H9 (cell line): ENCODE results near the gene FBXL22. TPM values are rescaled to one million over a fixed set of nuclear protein-coding genes. Genes with fewer than 3 reads are reported as not detected.

Experiments
- DNase-seq: peaks from one replicate; pipeline ENCODE4 v3.0.0-alpha.2; 2017
- H2AFZ ChIP-seq: one replicate; pipeline ENCODE4 v1.6.1; 2013; ENCODE audit warnings: mild to moderate bottlenecking, low read length, control low read depth, moderate library complexity
- H2AK5ac ChIP-seq: 2 replicates; pipeline ENCODE4 v1.6.1; 2013; ENCODE audit warnings: low read length, control low read depth, mixed read lengths; ENCODE audit not compliant: insufficient read length
- H2BK120ac ChIP-seq: one replicate; pipeline ENCODE4 v1.6.1; 2013; ENCODE audit warnings: low read depth, mild to moderate bottlenecking, low read length, control low read depth, inconsistent platforms; ENCODE audit not compliant: poor library complexity, severe bottlenecking
- H2BK12ac ChIP-seq: 2 replicates; pipeline ENCODE4 v1.6.1; 2013; ENCODE audit warnings: low read length, control low read depth, mixed read lengths, low read depth; ENCODE audit not compliant: insufficient read length
- H2BK15ac ChIP-seq: 2 replicates; pipeline ENCODE4 v1.6.1; 2013; ENCODE audit warnings: low read depth, low read length, control low read depth
- H2BK20ac ChIP-seq: one replicate; pipeline ENCODE4 v1.6.1; 2013; ENCODE audit warnings: low read depth, mild to moderate bottlenecking, low read length, control low read depth, inconsistent platforms; ENCODE audit not compliant: poor library complexity, severe bottlenecking
- H2BK5ac ChIP-seq: 2 replicates; pipeline ENCODE4 v1.6.1; 2013; ENCODE audit warnings: low read length, control low read depth, mixed read lengths; ENCODE audit not compliant: insufficient read length
- H3K14ac ChIP-seq: 2 replicates; pipeline ENCODE4 v1.6.1; 2013; ENCODE audit warnings: low read length, control low read depth; ENCODE audit not compliant: insufficient read depth
- H3K18ac ChIP-seq: 2 replicates; pipeline ENCODE4 v1.6.1; 2013; ENCODE audit warnings: low read depth, mild to moderate bottlenecking, mixed read lengths, low read length, control low read depth; ENCODE audit not compliant: insufficient read length
- H3K23ac ChIP-seq: 2 replicates; pipeline ENCODE4 v1.6.1; 2013; ENCODE audit warnings: low read length, control low read depth, mixed read lengths, low read depth; ENCODE audit not compliant: insufficient read length
- H3K23me2 ChIP-seq: 2 replicates; pipeline ENCODE4 v1.6.1; 2013; ENCODE audit warnings: low read depth, mild to moderate bottlenecking, mixed read lengths, low read length, control low read depth; ENCODE audit not compliant: insufficient read length, poor library complexity, severe bottlenecking
- H3K27ac ChIP-seq: 2 replicates; pipeline ENCODE4 v1.5.1; 2013; ENCODE audit warnings: low read length, control low read depth, mixed read lengths, low read depth; ENCODE audit not compliant: insufficient read length
- H3K27me3 ChIP-seq: 2 replicates; pipeline ENCODE4 v1.6.1; 2013; ENCODE audit warnings: low read length, control low read depth, inconsistent platforms; ENCODE audit not compliant: insufficient read depth
- H3K4ac ChIP-seq: 2 replicates; pipeline ENCODE4 v1.6.1; 2013; ENCODE audit warnings: low read depth, mild to moderate bottlenecking, control low read depth, inconsistent platforms, low read length, moderate library complexity
- H3K4me1 ChIP-seq: 2 replicates; pipeline ENCODE4 v1.6.1; 2013; ENCODE audit warnings: low read length, control low read depth, inconsistent platforms; ENCODE audit not compliant: insufficient read depth
- H3K4me2 ChIP-seq: 2 replicates; pipeline ENCODE4 v1.6.1; 2013; ENCODE audit warnings: low read length, control low read depth, mixed read lengths; ENCODE audit not compliant: insufficient read length, insufficient read depth
- H3K56ac ChIP-seq: 2 replicates; pipeline ENCODE4 v1.6.1; 2013; ENCODE audit warnings: low read depth, mild to moderate bottlenecking, mixed read lengths, low read length, control low read depth; ENCODE audit not compliant: insufficient read length
- H3K79me1 ChIP-seq: 2 replicates; pipeline ENCODE4 v1.6.1; 2013; ENCODE audit warnings: low read depth, mild to moderate bottlenecking, moderate library complexity, low read length, control low read depth, inconsistent platforms; ENCODE audit not compliant: insufficient read depth, poor library complexity, severe bottlenecking
- H3K79me2 ChIP-seq: 2 replicates; pipeline ENCODE4 v1.6.1; 2013; ENCODE audit warnings: low read length, control low read depth, inconsistent platforms; ENCODE audit not compliant: insufficient read depth
- H3K9ac ChIP-seq: 2 replicates; pipeline ENCODE4 v1.6.1; 2013; ENCODE audit warnings: low read length, control low read depth, mixed read lengths; ENCODE audit not compliant: insufficient read length; ENCODE audit errors: extremely low read depth
- H3K9me3 ChIP-seq: one replicate; pipeline ENCODE4 v1.6.1; 2013; ENCODE audit warnings: low read depth, low read length, inconsistent platforms; ENCODE audit not compliant: control insufficient read depth
- H3T11ph ChIP-seq: one replicate; pipeline ENCODE4 v1.6.1; 2013; ENCODE audit warnings: mild to moderate bottlenecking, low read length, control low read depth, inconsistent platforms
- H4K20me1 ChIP-seq: one replicate; pipeline ENCODE4 v1.6.1; 2013; ENCODE audit not compliant: control insufficient read depth, insufficient read length, insufficient read depth
- H4K5ac ChIP-seq: 2 replicates; pipeline ENCODE4 v1.6.1; 2013; ENCODE audit warnings: low read depth, mild to moderate bottlenecking, mixed read lengths, low read length, control low read depth; ENCODE audit not compliant: insufficient read length
- H4K8ac ChIP-seq: replicated peaks from 2 replicates; pipeline ENCODE4 v1.6.1; 2013; ENCODE audit warnings: low read length, control low read depth, mixed read lengths, low read depth; ENCODE audit not compliant: insufficient read length
- H4K91ac ChIP-seq: 2 replicates; pipeline ENCODE4 v1.6.1; 2013; ENCODE audit warnings: low read depth, mild to moderate bottlenecking, moderate library complexity, mixed read lengths, low read length, control low read depth; ENCODE audit not compliant: insufficient read length
- H3K27ac Mint-ChIP-seq, 3 experiments: 2 replicates in 2 of 3; 3 replicates in 1 of 3; pipeline ENCODE4 v1.8.0; 2020 to 2021; ENCODE audit warnings: mixed read lengths in 3 of 3, mild to moderate bottlenecking in 1 of 3, moderate library complexity in 1 of 3
- H3K27me3 Mint-ChIP-seq: 2 replicates; pipeline ENCODE4 v1.8.0; 2021; ENCODE audit warnings: low read depth, mild to moderate bottlenecking, moderate library complexity, mixed read lengths
- H3K36me3 Mint-ChIP-seq, 3 experiments: 2 replicates in 2 of 3; 3 replicates in 1 of 3; pipeline ENCODE4 v1.8.0; 2020 to 2021; ENCODE audit warnings: low read depth in 3 of 3, mixed read lengths in 3 of 3; ENCODE audit not compliant: insufficient read depth in 1 of 3
- H3K4me1 Mint-ChIP-seq, 2 experiments: 2 replicates each; pipeline ENCODE4 v1.8.0; 2020; ENCODE audit warnings: mixed read lengths in 2 of 2
- H3K4me3 Mint-ChIP-seq, 2 experiments: 2 replicates in 1 of 2; 3 replicates in 1 of 2; pipeline ENCODE4 v1.8.0; 2020 to 2021; ENCODE audit warnings: mild to moderate bottlenecking in 2 of 2, mixed read lengths in 2 of 2, moderate library complexity in 1 of 2
- H3K9me3 Mint-ChIP-seq, 2 experiments: 2 replicates in 1 of 2; 3 replicates in 1 of 2; pipeline ENCODE4 v1.8.0; 2020; ENCODE audit warnings: mild to moderate bottlenecking in 2 of 2, mixed read lengths in 2 of 2, moderate library complexity in 1 of 2
- CTCF ChIP-seq: fragments of 200-600 bp; sonication (generic); conservative IDR thresholded peaks from 3 replicates; pipeline ENCODE4 v1.8.0; 2021; ENCODE audit warnings: antibody characterized with exemption, mild to moderate bottlenecking
- WGBS: extraction: QIAGEN DNeasy Blood & Tissue Kit; methylation state at CpG from one replicate; pipeline ENCODE4 v1.1.7; 2013; ENCODE audit warnings: missing lambda C conversion rate, low lambda C conversion rate, mixed read lengths; ENCODE audit not compliant: insufficient read length; ENCODE audit errors: extremely low coverage; 5-methylcytosine and 5-hydroxymethylcytosine counted together
- total RNA-seq: library from RNA; stranded (reverse); gene quantifications from 2 replicates; pipeline ENCODE4 v1.2.1, GENCODE V29; 2021

Gene FBXL22
- total RNA-seq, 1 experiment from 2014 or later, result 0.52 TPM

- Histone ChIP-seq H2BK120ac (no peak overlapping the region), H3K9me3 (no peaks in the 10 kb centered on the region), H2AFZ (no peak overlapping the region), H3K79me2 (no peaks in the 10 kb centered on the region), H3K14ac (no peak overlapping the region), H2BK12ac (no peak overlapping the region), H3K56ac (no peak overlapping the region), H3T11ph (no peak overlapping the region), H3K4me1 (peaks cover 11% of the 10 kb centered on the region), H3K4ac (no peak overlapping the region), H2BK5ac (no peak overlapping the region), H4K91ac (no peak overlapping the region), H3K27ac (no peak overlapping the region), H3K9ac (no peak overlapping the region), H4K8ac (no peak overlapping the region), H2BK15ac (no peak overlapping the region), H3K27me3 (no peaks in the 10 kb centered on the region), H2BK20ac (no peak overlapping the region), H3K23me2 (no peaks in the 10 kb centered on the region), H4K20me1 (no peaks in the 10 kb centered on the region), H4K5ac (no peak overlapping the region), H3K23ac (no peak overlapping the region), H3K4me2 (no peak overlapping the region), H3K18ac (no peak overlapping the region), H3K79me1 (no peaks in the 10 kb centered on the region), H2AK5ac (no peak overlapping the region)
- WGBS, result no CpG with 5 or more reads among the region's 6 CpGs
- Mint-ChIP-seq H3K9me3 (no peaks in the 10 kb centered on the region), H3K4me1 (peaks cover 35 to 50% of the 10 kb centered on the region in 2 experiments), H3K4me3 (no peak overlapping the region), H3K36me3 (peaks cover 0 to 13% (median 7%) of the 10 kb centered on the region in 3 experiments; a peak in 4 of 7 replicates), H3K27ac (peak overlapping the region in 1 of 3 experiments; percentile 82; a peak in 1 of 7 replicates), H3K27me3 (no peaks in the 10 kb centered on the region)
- no peak for TF ChIP-seq CTCF
- DNase-seq, result no peak
Measured at GRCh38 chr15:63556246-63556645, 40.9 kb upstream of the FBXL22 start.
